H1 (cell line): Measurements from ENCODE around the gene TET2. TPM values are rescaled to one million over a fixed set of nuclear protein-coding genes. Genes with fewer than 3 reads are reported as not detected.

Experiments used
- CTCF ChIA-PET: fragments of 300-600 bp; sonication (Branson Sonifier 250); formaldehyde crosslinking; loops from one replicate; lab custom pipeline; 2021; ENCODE audit not compliant: partially characterized antibody; lab: Charles Lee
- POLR2A ChIA-PET: fragments of 300-600 bp; sonication (Branson Sonifier 250); formaldehyde crosslinking; loops from one replicate; lab custom pipeline; 2021; ENCODE audit warnings: inconsistent platforms; ENCODE audit not compliant: partially characterized antibody; lab: Charles Lee
- DNase-seq, 2 experiments: peaks; one replicate each; pipeline versions ENCODE4 v3.0.0 to v3.0.0-alpha.2; 2010 to 2022; ENCODE audit warnings: low spot score in 2 of 2, low read depth in 1 of 2, mixed read lengths in 1 of 2
- FAIRE-seq: peaks from 2 replicates; lab custom pipeline; 2011; peaks lifted over from hg19 to GRCh38; lab: Jason Lieb, UNC
- H2AFZ ChIP-seq: 2 replicates; pipeline ENCODE4 v1.8.1; 2012; ENCODE audit warnings: low read length, inconsistent platforms
- H2AK5ac ChIP-seq: 2 replicates; pipeline ENCODE4 v1.6.1; 2013; ENCODE audit warnings: low read depth, low read length
- H2BK120ac ChIP-seq: replicated peaks from 2 replicates; pipeline ENCODE3; 2013; ENCODE audit warnings: low read depth, low read length, inconsistent platforms
- H2BK12ac ChIP-seq: 2 replicates; pipeline ENCODE4 v1.6.1; 2013; ENCODE audit warnings: low read depth, low read length
- H2BK15ac ChIP-seq: 2 replicates; pipeline ENCODE4 v1.6.1; 2013; ENCODE audit warnings: low read length
- H2BK20ac ChIP-seq: 2 replicates; pipeline ENCODE4 v1.6.1; 2013; ENCODE audit warnings: low read length
- H2BK5ac ChIP-seq: 2 replicates; pipeline ENCODE4 v1.6.1; 2013; ENCODE audit warnings: low read depth, low read length
- H3K14ac ChIP-seq: 2 replicates; pipeline ENCODE4 v1.6.1; 2013; ENCODE audit warnings: inconsistent platforms; ENCODE audit not compliant: insufficient read length
- H3K18ac ChIP-seq: 2 replicates; pipeline ENCODE4 v1.6.1; 2013; ENCODE audit warnings: low read length; ENCODE audit errors: extremely low read depth
- H3K23ac ChIP-seq: 2 replicates; pipeline ENCODE4 v1.6.1; 2013; ENCODE audit warnings: inconsistent platforms; ENCODE audit not compliant: insufficient read length
- H3K23me2 ChIP-seq: 2 replicates; pipeline ENCODE4 v1.6.1; 2013; ENCODE audit warnings: low read depth, low read length
- H3K27ac ChIP-seq: 2 replicates; pipeline ENCODE4 v1.6.1; 2011; ENCODE audit warnings: low read depth, low read length, inconsistent platforms
- H3K27me3 ChIP-seq, 4 experiments: replicated peaks in 1 of 4; 1 replicate in 1 of 4; 2 replicates in 3 of 4; pipeline versions ENCODE4 v1.6.1 to v1.8.1; 2011 to 2013; ENCODE audit warnings: low read length in 3 of 4, mild to moderate bottlenecking in 3 of 4, inconsistent platforms in 2 of 4, mixed read lengths in 2 of 4, moderate library complexity in 1 of 4; ENCODE audit not compliant: control insufficient read depth in 3 of 4, insufficient read depth in 3 of 4; ENCODE audit errors: extremely low read depth in 1 of 4
- H3K36me3 ChIP-seq, 4 experiments: 2 replicates each; pipeline versions ENCODE4 v1.6.1 to v1.8.1; 2011 to 2013; ENCODE audit warnings: mild to moderate bottlenecking in 4 of 4, low read length in 3 of 4, moderate library complexity in 2 of 4, control low read depth in 1 of 4, inconsistent platforms in 1 of 4; ENCODE audit not compliant: insufficient read depth in 4 of 4, control insufficient read depth in 2 of 4
- H3K4ac ChIP-seq: replicated peaks from 2 replicates; pipeline ENCODE3; 2013; ENCODE audit warnings: low read length, low read depth, mixed read lengths, inconsistent platforms; ENCODE audit not compliant: insufficient read length
- H3K4me1 ChIP-seq, 4 experiments: replicated peaks in 1 of 4; 1 replicate in 1 of 4; 2 replicates in 3 of 4; pipeline versions ENCODE4 v1.6.1 to v1.8.1; 2011 to 2013; ENCODE audit warnings: low read length in 3 of 4, inconsistent platforms in 2 of 4, mixed read lengths in 1 of 4; ENCODE audit not compliant: insufficient read depth in 4 of 4, control insufficient read depth in 3 of 4
- H3K4me2 ChIP-seq, 2 experiments: 2 replicates each; pipeline versions ENCODE4 v1.6.1 to v1.8.1; 2011 to 2013; ENCODE audit warnings: low read depth in 2 of 2, low read length in 2 of 2, control low read depth in 1 of 2, inconsistent platforms in 1 of 2, mild to moderate bottlenecking in 1 of 2; ENCODE audit not compliant: insufficient read depth in 1 of 2
- H3K4me3 ChIP-seq, 4 experiments: fragments of 200-600, 300-600 bp in 1 of 4; sonication (generic), shearing (Covaris generic), sonication (Bioruptor Twin) in 1 of 4; 2 replicates each; pipeline versions ENCODE4 v1.5.1 to v1.8.1; 2011 to 2016; ENCODE audit warnings: low read length in 4 of 4, low read depth in 3 of 4, control low read depth in 2 of 4, inconsistent platforms in 2 of 4, mild to moderate bottlenecking in 2 of 4, mixed read lengths in 1 of 4, moderate library complexity in 1 of 4; ENCODE audit not compliant: insufficient read depth in 2 of 4; ENCODE audit errors: extremely low read depth in 1 of 4
- H3K56ac ChIP-seq: replicated peaks from 2 replicates; pipeline ENCODE3; 2013; ENCODE audit warnings: low read depth, mild to moderate bottlenecking, mixed read lengths, low read length, inconsistent platforms; ENCODE audit not compliant: insufficient read length
- H3K79me1 ChIP-seq: 2 replicates; pipeline ENCODE4 v1.6.1; 2013; ENCODE audit warnings: low read depth, low read length, control low read depth
- H3K79me2 ChIP-seq, 2 experiments: 2 replicates each; pipeline versions ENCODE4 v1.6.1 to v1.8.1; 2012 to 2013; ENCODE audit warnings: low read length in 2 of 2, mild to moderate bottlenecking in 2 of 2, inconsistent platforms in 1 of 2; ENCODE audit not compliant: insufficient read depth in 2 of 2, control insufficient read depth in 1 of 2
- H3K9ac ChIP-seq, 4 experiments: replicated peaks in 1 of 4; 1 replicate in 1 of 4; 2 replicates in 3 of 4; pipeline versions ENCODE4 v1.6.1 to v1.8.1; 2011 to 2013; ENCODE audit warnings: low read depth in 3 of 4, low read length in 3 of 4, control low read depth in 2 of 4, mild to moderate bottlenecking in 2 of 4, moderate library complexity in 2 of 4, inconsistent platforms in 1 of 4; ENCODE audit errors: extremely low read depth in 1 of 4
- H3K9me3 ChIP-seq, 2 experiments: 2 replicates each; pipeline versions ENCODE4 v1.6.1 to v1.8.1; 2012 to 2013; ENCODE audit warnings: mild to moderate bottlenecking in 2 of 2, moderate library complexity in 2 of 2, control low read depth in 1 of 2, inconsistent platforms in 1 of 2, low read depth in 1 of 2, low read length in 1 of 2, mixed read lengths in 1 of 2; ENCODE audit not compliant: insufficient read depth in 2 of 2
- H4K20me1 ChIP-seq, 2 experiments: replicated peaks in 1 of 2; 2 replicates each; pipeline versions ENCODE3 to v1.8.1; 2011 to 2013; ENCODE audit warnings: inconsistent platforms in 2 of 2, low read length in 2 of 2, mild to moderate bottlenecking in 1 of 2; ENCODE audit not compliant: insufficient read depth in 2 of 2, control insufficient read depth in 1 of 2
- H4K5ac ChIP-seq: 2 replicates; pipeline ENCODE4 v1.6.1; 2013; ENCODE audit warnings: low read length, low read depth, mixed read lengths, inconsistent platforms; ENCODE audit not compliant: insufficient read length
- H4K8ac ChIP-seq: 2 replicates; pipeline ENCODE4 v1.8.0; 2013; ENCODE audit warnings: mild to moderate bottlenecking, moderate library complexity, low read length, inconsistent platforms; ENCODE audit not compliant: insufficient read depth; ENCODE audit errors: extremely low read depth
- H4K91ac ChIP-seq: replicated peaks from 2 replicates; pipeline ENCODE3; 2013; ENCODE audit warnings: low read length, mixed read lengths, inconsistent platforms; ENCODE audit not compliant: insufficient read length
- ASH2L ChIP-seq: fragments of 200-600, 300-600 bp; sonication (generic); IDR thresholded peaks from one replicate; pipeline ENCODE4 v1.7.1; 2017; ENCODE audit warnings: low read length
- CEBPB ChIP-seq: IDR thresholded peaks from 2 replicates; pipeline ENCODE4 v1.6.1; 2012; ENCODE audit warnings: low read depth, low read length
- CREB1 ChIP-seq: IDR thresholded peaks from 2 replicates; pipeline ENCODE4 v1.6.1; 2012; ENCODE audit warnings: inconsistent platforms
- EGR1 ChIP-seq: IDR thresholded peaks from 2 replicates; pipeline ENCODE4 v1.6.1; 2011; ENCODE audit warnings: low read depth, low read length, borderline replicate concordance
- GTF2F1 ChIP-seq: IDR thresholded peaks from 2 replicates; pipeline ENCODE4 v1.6.1; 2012; ENCODE audit warnings: low read depth, low read length, improper control_type of control experiment, borderline replicate concordance
- NRF1 ChIP-seq: IDR thresholded peaks from 2 replicates; pipeline ENCODE4 v1.6.1; 2011; ENCODE audit warnings: mild to moderate bottlenecking, low read depth, low read length, improper control_type of control experiment
- POLR2AphosphoS5 ChIP-seq: IDR thresholded peaks from 2 replicates; pipeline ENCODE4 v1.6.1; 2011; ENCODE audit warnings: low read depth, low read length
- POU5F1 ChIP-seq: IDR thresholded peaks from 2 replicates; pipeline ENCODE4 v1.6.1; 2011; ENCODE audit warnings: low read depth, mild to moderate bottlenecking, low read length, moderate library complexity
- SIRT6 ChIP-seq: IDR thresholded peaks from one replicate; pipeline ENCODE4 v1.7.1; 2012; ENCODE audit warnings: low read length, inconsistent platforms
- SIX5 ChIP-seq: IDR thresholded peaks from 2 replicates; pipeline ENCODE4 v1.6.1; 2011; ENCODE audit warnings: mild to moderate bottlenecking, low read depth, low read length
- SP1 ChIP-seq: IDR thresholded peaks from 2 replicates; pipeline ENCODE4 v1.6.1; 2011; ENCODE audit warnings: low read depth, low read length
- TAF7 ChIP-seq: optimal IDR thresholded peaks from 2 replicates; pipeline ENCODE3; 2011; ENCODE audit warnings: low read depth, mild to moderate bottlenecking, inconsistent platforms, low read length, moderate library complexity, borderline replicate concordance
- TEAD4 ChIP-seq: IDR thresholded peaks from 2 replicates; pipeline ENCODE4 v1.6.1; 2012; ENCODE audit warnings: low read depth, low read length, inconsistent platforms, mixed read lengths
- WGBS, 2 experiments: shearing (Covaris generic) in 1 of 2; methylation state at CpG; one replicate each; pipeline versions ENCODE4 v1.1.6 to v1.1.7; 2013 to 2015; ENCODE audit warnings: low lambda C conversion rate in 2 of 2, mixed read lengths in 2 of 2, inconsistent platforms in 1 of 2, low coverage in 1 of 2, missing lambda C conversion rate in 1 of 2; ENCODE audit not compliant: insufficient replicate concordance in 2 of 2, insufficient coverage in 1 of 2, insufficient read length in 1 of 2; ENCODE audit errors: extremely low coverage in 1 of 2, missing lambda C conversion rate in 1 of 2; 5-methylcytosine and 5-hydroxymethylcytosine counted together
- polyA plus RNA-seq, 7 experiments: library from polyadenylated mRNA; depleted of rRNA in 3 of 7; stranded (reverse) in 5 of 7; unstranded in 2 of 7; fragments of >200 nt in 5 of 7; fragments of 200-250 nt in 2 of 7; gene quantifications; 1 replicate in 5 of 7; 2 replicates in 1 of 7; 4 replicates in 1 of 7; pipeline versions ENCODE4 v1.2.1 to v1.2.3, GENCODE V29; 2011 to 2013; ENCODE audit warnings: missing spikeins in 2 of 7, mixed read lengths in 2 of 7
- total RNA-seq: library from RNA; stranded (reverse); fragmentation: NEBNext Ultra II Directional; extraction: Animal tissue kit (Norgen Biotek cat#: 25700); gene quantifications from 2 replicates; pipeline ENCODE4 v1.2.1, GENCODE V29; 2021
- TF ChIP-seq, protein P1 (sequence below): IDR thresholded peaks from 2 replicates; pipeline ENCODE4 v1.6.1; 2012; ENCODE audit warnings: inconsistent platforms

Gene TET2
- total and polyA plus RNA-seq, 2 of the 8 experiments (the other 6 are each of a cell fraction or from before 2014, with no cell fraction given), result 1.0 to 2.6 TPM

DNA sequence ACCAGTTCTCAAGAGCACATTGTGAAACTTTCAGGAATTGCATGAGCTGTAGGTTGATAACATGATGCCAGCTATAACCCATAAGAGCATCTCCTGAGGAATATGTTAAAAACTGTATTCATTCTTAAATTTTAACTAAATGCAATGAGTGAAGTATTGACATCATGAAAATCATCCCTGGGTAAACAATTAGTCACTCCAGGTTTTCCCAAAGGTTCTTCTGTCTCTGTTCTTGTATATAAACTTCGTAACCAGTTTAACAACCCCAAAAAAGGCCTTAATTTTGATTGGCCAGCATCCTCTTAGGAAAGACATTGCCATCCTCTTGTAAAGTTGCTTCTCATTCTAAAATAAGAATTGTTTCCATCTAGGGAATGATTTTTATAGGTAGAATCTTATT, 80.4 kb downstream of the TET2 start:
- POLR2A ChIA-PET, result no interaction called here
- Histone ChIP-seq H2BK15ac (no peak overlapping the region), H3K56ac (no peak overlapping the region), H3K14ac (no peak overlapping the region), H2BK12ac (no peak overlapping the region), H3K23me2 (no peaks in the 10 kb centered on the region), H2BK20ac (no peak overlapping the region), H4K91ac (no peak overlapping the region), H3K27ac (no peak overlapping the region), H2BK120ac (no peak overlapping the region), H3K79me2 (no peaks in the 10 kb centered on the region), H2AFZ (no peak overlapping the region), H3K4me3 (no peak overlapping the region), H2BK5ac (no peak overlapping the region), H3K4ac (no peak overlapping the region), H3K79me1 (no peaks in the 10 kb centered on the region), H3K36me3 (no peaks in the 10 kb centered on the region), H3K4me1 (no peaks in the 10 kb centered on the region), H3K4me2 (no peak overlapping the region), H4K8ac (no peak overlapping the region), H3K18ac (no peak overlapping the region), H3K23ac (no peak overlapping the region), H4K5ac (no peak overlapping the region), H2AK5ac (no peak overlapping the region), H3K9me3 (no peaks in the 10 kb centered on the region), H3K9ac (no peak overlapping the region), H3K27me3 (no peaks in the 10 kb centered on the region), H4K20me1 (no peaks in the 10 kb centered on the region)
- DNase-seq, result no peak
- no peak for FAIRE-seq
- TF ChIP-seq SP1 (no peak), POLR2AphosphoS5 (no peak), TAF7 (no peak), EGR1 (no peak), CREB1 (no peak), CEBPB (no peak), SIX5 (no peak), NRF1 (no peak), POU5F1 (no peak), ASH2L (no peak), GTF2F1 (no peak), TEAD4 (no peak), SIRT6 (no peak)
- TF ChIP-seq, protein P1, sequence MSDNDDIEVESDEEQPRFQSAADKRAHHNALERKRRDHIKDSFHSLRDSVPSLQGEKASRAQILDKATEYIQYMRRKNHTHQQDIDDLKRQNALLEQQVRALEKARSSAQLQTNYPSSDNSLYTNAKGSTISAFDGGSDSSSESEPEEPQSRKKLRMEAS, result no peak
- WGBS, 2 experiments, result 95% methylated on average over 1 of the region's 1 CpG; no CpG with 5 or more reads in 1 of the 2 experiments
- CTCF ChIA-PET, result no interaction called here
